ENCODE measurements around the gene GNAQ. TPM values are rescaled to one million over a fixed set of nuclear protein-coding genes. Genes with fewer than 3 reads are reported as not detected.

The GNAQ gene
- total RNA-seq, 1 donor from 2014 or later = 64.9 TPM

GRCh38 chr9:77975806-77976205 lies 55.8 kb downstream of the GNAQ start:
- H3K27me3 Mint-ChIP-seq = no peaks in the 10 kb centered on the region
- DNase-seq (ENCODE audit: low spot score, unreplicated experiment) = no peak
- H3K36me3 Mint-ChIP-seq (ENCODE audit: insufficient read depth) = peaks cover 11% of the 10 kb centered on the region
- peak overlapping the region; percentile 49 for H3K27ac Mint-ChIP-seq
- H3K9me3 Mint-ChIP-seq (ENCODE audit: low read depth) = peaks cover 10% of the 10 kb centered on the region
- no peak for TF ChIP-seq CTCF (IDR thresholded peaks at IDR 0.05; ENCODE audit: unreplicated experiment)
- H3K4me1 Mint-ChIP-seq (ENCODE audit: low read depth) = peaks cover 14% of the 10 kb centered on the region
- H3K4me3 Mint-ChIP-seq (ENCODE audit: low read depth) = no peak overlapping the region

- Mint-ChIP-seq H3K27ac (no peak overlapping the region), H3K4me1 (ENCODE audit: low read depth) (peaks cover 14% of the 10 kb centered on the region)
- no peak for TF ChIP-seq CTCF (IDR thresholded peaks at IDR 0.05; ENCODE audit: unreplicated experiment)
These were observed 56.6 kb downstream of the GNAQ start for GRCh38 chr9:77975036-77975435.

GRCh38 chr9:77974434-77974833 lies 57.2 kb downstream of the GNAQ start:
- TF ChIP-seq CTCF (IDR thresholded peaks at IDR 0.05; ENCODE audit: unreplicated experiment) = no peak
- no peak for DNase-seq (ENCODE audit: low spot score, unreplicated experiment)
- Mint-ChIP-seq H3K27me3 (no peaks in the 10 kb centered on the region), H3K36me3 (ENCODE audit: insufficient read depth) (peaks cover 15% of the 10 kb centered on the region), H3K4me1 (ENCODE audit: low read depth) (peaks cover 14% of the 10 kb centered on the region), H3K27ac (no peak overlapping the region), H3K4me3 (ENCODE audit: low read depth) (no peak overlapping the region), H3K9me3 (ENCODE audit: low read depth) (peaks cover 15% of the 10 kb centered on the region)

More at GRCh38 chr9:77975036-77975435, 56.6 kb downstream of the GNAQ start:
- no peak for DNase-seq (ENCODE audit: low spot score, unreplicated experiment)
- no peak overlapping the region for H3K4me3 Mint-ChIP-seq (ENCODE audit: low read depth)
- H3K36me3 Mint-ChIP-seq (ENCODE audit: insufficient read depth) = peaks cover 15% of the 10 kb centered on the region
- H3K9me3 Mint-ChIP-seq (ENCODE audit: low read depth) = peaks cover 15% of the 10 kb centered on the region
- no peaks in the 10 kb centered on the region for H3K27me3 Mint-ChIP-seq

GRCh38 chr9:77969083-77969482 lies 62.5 kb downstream of the GNAQ start:
- Mint-ChIP-seq H3K27ac (no peak overlapping the region), H3K36me3 (ENCODE audit: insufficient read depth) (peaks cover 15% of the 10 kb centered on the region), H3K4me3 (ENCODE audit: low read depth) (no peak overlapping the region), H3K27me3 (no peaks in the 10 kb centered on the region), H3K4me1 (ENCODE audit: low read depth) (peaks cover 10% of the 10 kb centered on the region), H3K9me3 (ENCODE audit: low read depth) (peaks cover 15% of the 10 kb centered on the region)
- DNase-seq (ENCODE audit: low spot score, unreplicated experiment) = no peak
- no peak for TF ChIP-seq CTCF (IDR thresholded peaks at IDR 0.05; ENCODE audit: unreplicated experiment)

GRCh38 chr9:77968506-77968905 lies 63.1 kb downstream of the GNAQ start:
- no peak for TF ChIP-seq CTCF (IDR thresholded peaks at IDR 0.05; ENCODE audit: unreplicated experiment)
- Mint-ChIP-seq H3K4me1 (ENCODE audit: low read depth) (peaks cover 10% of the 10 kb centered on the region), H3K27me3 (no peaks in the 10 kb centered on the region), H3K4me3 (ENCODE audit: low read depth) (no peak overlapping the region), H3K27ac (no peak overlapping the region), H3K36me3 (ENCODE audit: insufficient read depth) (peaks cover 15% of the 10 kb centered on the region), H3K9me3 (ENCODE audit: low read depth) (peaks cover 15% of the 10 kb centered on the region)
- no peak for DNase-seq (ENCODE audit: low spot score, unreplicated experiment)

Measured in progenitor cell of endocrine pancreas (in vitro differentiated cells).